GM21723 (cell line): ENCODE results near the gene AQP5.
"Not testable (repeated sequence)": the region's sequence is repeated elsewhere in the genome, so short reads cannot be mapped to it uniquely, and the experiment has no call there.

Experiments used
- ATAC-seq: cut with Tn5 transposase; IDR thresholded peaks from one replicate; pipeline ENCODE4 v1.9.1; 2021; ENCODE audit warnings: mild to moderate bottlenecking, moderate library complexity; ENCODE audit not compliant: unreplicated experiment

Gene AQP5

DNA sequence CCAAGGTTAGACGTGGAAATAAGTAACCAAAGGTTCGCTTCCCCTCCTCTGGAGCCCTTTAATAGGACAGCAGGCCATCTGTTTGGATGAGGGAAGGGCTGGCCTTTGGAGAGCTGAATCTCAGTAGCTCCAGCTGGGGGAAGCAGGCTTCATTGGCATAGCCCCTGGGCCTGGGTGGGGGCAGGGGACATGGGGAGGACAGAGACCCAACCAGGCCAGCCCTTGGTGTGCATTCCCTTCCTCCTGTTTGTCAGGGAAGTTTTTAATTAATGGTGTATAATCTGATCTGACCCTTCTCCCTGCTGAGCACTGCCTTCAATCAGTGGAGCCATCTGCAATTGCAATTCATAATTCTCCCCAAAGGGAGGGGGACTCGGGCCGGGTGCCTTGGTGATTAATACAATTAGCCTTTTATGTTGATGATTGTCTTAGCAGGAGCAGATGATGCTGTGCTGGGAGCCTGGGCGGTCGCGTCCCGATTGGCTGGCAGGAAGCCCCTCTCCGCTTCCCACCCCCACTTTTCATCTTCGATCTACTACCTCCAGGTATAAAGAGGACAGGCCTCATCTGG is 17.4 kb downstream of the AQP5 start:
- no peak for ATAC-seq

DNA sequence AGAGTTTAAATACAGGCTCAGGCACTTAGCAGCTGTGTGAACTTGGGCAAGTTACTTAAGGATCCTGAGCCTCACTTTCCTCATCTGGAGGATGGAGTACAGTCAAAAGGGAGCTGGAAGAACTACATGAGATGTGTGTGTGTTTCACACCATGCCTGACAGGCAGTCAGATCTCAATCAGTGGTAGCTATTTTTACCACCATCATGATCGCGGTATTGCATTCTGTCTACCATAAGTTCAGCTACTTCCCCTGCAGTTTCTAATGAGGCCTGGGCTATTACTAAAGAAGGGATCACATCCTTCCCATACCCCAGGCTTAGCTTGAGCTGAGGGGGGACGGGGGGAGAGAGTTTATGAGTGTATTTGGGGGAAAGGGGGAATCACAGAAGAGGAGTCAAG is 18.1 kb downstream of the AQP5 start:
- ATAC-seq = no peak

DNA sequence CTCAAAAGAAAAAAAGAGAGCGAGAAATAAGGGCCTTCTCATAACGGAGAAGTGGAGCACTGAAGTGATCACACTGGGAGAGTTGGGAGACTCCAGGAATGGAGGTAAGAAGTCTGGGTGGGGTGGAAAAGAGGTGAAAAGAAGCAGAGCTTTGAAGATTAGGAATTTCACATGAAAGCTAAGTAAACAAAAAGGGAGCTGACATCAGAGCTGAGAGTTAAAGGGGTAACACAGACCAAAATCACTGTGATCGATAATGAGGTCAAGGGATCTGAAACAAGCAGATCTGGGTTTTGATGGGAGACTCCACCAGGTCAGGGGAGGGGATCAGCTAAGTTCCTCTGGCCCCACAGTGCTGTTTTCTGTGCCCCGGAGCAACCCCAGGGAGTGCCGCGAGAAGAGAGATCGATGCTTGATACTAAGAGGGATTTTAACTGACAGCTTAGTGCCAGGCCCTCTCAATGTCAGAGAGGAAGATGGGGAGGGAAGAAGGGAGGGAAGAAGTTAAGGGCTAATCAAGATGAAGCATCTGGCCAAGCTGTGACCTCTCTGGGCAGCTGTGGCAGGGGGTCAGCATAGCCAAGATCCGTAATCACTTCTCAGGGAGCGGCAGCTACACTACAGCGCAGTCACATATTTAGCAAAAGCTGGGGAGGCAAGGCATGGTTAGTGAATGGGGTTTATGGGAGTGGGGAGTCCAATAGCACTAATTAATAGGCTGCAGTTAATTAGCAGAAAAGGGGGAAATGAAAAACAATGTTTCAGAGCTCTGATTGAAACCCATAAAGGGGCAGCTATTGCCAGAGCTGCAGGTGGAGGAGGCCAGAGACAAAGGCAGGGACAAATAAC is 19.1 kb downstream of the AQP5 start:
- ATAC-seq = no peak

DNA sequence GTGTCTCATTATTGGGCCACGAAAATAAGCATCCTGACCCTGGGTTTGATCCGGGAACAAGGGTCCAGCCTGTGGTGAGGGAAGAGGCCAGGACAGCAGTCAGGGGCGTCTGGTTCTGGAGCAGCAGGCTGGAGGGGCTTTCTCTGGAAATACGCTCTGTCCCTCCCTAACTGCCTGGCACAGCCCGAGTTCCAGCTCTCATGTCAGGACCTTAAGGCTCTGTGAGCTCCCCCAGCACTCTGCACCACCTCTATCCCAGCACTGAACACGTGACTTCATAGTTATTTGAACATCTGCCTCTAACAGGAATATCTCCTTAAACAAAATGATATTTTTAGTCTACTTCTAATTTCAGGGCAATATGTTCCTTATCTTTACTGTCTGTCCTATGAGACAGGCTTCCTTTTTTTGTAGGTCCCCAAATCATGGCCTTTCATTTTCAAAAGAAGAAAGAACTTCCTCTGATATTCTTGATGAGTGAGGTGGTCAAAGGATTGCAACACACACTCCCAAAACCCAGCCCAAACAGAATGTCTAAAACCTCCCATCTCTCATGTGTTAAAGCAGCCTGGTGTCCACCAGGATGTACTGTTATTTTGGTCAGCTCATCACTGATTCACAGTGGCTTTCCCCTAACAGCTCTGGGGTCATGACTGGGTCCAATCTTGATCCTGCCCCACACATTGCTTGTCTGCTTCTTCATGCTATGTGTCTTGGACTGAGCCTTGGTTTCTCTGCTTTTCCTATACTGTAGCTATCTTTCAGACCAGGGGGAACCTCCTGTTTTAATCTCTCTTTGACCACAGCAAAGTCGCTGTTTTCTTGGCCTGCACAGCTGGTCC is 20.8 kb downstream of the AQP5 start:
- no peak for ATAC-seq

DNA sequence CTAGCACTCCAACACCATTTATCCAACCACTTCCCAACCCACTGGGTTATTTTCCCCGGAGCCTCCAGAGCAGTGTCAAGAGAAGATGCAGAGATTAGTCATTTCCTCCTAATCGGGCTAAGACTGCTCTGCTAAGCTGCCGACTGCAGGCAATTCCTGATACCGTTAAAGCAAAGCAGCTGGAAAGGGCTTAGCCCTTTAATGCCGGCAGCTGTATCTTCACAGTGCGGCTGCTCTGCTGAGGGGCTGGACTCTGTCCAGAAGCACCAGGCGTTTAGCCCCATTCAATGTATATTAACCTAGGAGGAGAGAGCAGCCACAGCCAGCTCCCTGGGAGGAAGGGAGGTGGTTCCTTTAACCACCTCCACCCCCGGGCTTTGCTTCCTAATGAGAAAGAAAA is 22.2 kb downstream of the AQP5 start:
- ATAC-seq = no peak

DNA sequence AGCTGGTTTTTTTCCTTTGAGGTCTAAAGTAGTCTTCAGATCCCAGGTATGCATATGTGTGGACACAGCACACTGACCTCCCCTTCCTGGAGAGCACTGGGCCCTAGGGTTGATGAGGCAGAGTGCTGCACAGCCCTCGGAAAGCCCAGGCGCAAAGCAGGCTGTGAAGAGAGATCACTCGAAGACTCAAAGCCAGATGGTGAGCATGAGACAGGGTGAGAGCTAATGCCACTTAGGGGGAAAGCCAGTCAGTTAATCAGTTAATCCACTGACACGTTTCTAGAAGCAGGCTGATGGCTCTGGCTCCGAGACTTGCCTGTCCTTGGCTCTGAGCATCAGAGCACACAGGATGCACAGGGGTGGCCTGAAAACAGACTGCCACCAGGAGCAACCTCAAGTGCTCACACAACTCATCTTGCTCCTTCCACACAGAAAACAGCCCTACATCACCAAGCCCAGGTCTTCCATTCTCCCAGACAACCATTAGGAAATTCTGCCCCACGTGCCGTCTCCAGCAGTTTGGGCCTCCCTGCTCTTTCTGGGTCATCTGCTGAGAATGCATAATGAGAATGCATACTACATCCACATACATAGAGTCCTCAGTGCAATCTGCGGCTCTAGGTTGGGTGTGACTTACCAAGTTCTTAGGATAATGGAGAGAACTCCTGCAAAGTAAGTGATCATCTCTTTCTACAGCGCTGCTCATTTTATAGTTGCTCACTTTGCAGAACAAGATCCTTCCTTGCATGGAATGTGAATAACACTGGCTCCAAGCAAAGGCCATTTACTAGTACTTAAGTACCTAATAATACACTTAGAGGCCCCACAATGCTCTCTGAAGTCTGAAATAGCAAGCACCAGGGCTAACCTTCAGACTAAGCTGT is 23.0 kb downstream of the AQP5 start:
- ATAC-seq = no peak

DNA sequence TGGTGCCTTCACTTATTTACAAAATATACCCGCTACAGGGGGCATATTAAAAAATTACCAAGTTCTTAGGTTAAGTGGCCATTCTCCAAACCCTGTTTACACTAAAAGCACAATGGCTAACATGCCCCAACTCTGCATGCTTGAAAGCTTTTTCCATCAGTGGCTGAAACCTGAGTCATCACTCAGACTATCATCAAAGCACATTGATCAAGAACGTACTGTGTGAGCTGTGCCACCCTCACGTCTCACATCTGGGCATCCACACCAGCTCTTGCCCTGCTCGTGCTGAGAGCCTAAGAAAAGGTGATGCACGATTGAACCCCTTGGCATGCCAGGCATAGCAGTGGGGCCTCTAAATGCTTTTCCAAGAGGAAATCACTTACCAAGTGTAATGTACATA is 24.3 kb downstream of the AQP5 start:
- no peak for ATAC-seq

DNA sequence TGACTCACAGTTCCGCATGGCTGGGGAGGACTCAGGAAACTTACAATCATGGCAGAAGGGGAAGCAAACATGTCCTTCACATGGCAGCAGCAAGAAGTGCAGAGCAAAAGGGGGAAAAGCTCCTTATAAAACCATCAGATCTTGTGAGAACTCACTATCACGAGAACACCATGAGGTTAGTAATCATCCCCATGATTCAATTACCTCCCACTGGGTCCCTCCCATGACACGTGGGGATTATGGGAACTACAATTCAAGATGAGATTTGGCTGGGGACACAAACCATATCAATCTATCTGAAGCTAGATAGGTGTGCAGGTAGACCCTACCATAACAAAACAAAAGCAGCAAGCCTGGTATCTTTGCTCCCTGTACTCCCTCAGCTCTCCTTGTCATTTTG is 24.8 kb downstream of the AQP5 start:
- ATAC-seq = not testable (repeated sequence)

DNA sequence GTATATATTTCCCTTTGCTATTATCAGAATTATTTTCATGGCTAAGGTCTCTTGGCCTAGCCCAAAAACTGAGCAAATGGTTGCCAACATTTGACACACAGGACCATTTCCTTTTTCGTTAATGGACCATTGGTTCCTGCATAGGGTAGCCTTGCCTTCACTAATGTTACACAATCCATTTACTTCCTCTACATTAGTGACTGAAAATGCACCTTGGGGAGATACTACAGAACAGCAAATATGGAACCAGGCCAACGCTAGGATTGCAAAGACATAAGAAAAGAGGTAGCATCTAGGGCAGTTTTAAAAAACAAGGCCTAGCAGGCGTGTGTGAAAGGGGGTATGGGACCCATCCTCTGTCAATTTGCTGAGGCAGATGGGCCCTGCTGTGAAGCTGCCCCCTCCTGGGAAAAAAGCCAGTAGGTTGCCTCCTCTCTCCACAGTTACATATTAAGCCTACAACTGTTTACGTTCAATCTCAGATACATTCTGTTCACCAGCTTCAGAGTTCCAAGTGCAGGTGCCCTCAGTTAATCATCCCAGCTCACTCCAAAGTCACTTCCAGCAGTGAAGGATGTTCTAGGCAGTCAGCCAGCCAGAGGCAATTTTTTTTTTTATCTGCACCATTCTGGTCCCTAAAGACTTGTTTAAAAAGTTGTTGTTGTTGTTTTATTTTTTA is 26.1 kb downstream of the AQP5 start:
- no peak for ATAC-seq

DNA sequence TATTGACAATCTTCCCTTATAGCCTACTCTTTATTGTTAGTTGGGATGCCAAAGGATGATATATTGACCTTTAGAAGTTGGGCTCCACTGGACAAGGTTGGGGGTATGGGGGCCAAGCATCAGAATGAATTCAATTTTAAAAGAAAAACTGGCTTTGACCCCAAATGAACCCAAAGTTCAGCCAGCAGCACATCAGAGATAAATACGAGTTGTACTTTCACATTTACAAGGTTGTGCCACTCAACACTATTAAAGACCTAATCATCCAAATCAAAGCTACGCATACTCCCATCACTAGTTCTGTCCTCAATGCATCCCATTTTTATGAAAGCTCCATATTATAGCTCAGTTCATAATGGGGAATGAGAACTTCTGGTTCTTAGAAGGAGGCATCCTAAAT is 27.7 kb downstream of the AQP5 start:
- ATAC-seq = not testable (repeated sequence)

DNA sequence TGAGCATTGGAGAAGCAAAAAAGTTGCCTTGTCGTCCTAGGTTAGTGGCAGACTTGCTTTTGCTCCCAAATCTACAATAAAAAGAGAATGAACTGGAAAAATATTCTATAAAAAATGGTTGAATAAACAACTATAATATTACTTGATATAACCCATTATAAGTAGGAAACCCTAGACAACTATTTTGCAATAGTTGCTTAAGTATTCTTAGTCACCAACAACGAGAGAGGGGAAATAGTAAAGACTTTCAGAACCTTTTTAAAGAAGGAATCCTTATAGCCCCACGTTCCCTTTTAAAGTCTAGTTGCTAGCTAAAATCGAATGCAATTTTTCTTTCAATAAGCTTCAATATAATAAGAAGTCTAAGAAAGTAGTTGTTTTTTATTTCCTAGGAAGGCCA is 28.6 kb downstream of the AQP5 start:
- ATAC-seq = no peak

DNA sequence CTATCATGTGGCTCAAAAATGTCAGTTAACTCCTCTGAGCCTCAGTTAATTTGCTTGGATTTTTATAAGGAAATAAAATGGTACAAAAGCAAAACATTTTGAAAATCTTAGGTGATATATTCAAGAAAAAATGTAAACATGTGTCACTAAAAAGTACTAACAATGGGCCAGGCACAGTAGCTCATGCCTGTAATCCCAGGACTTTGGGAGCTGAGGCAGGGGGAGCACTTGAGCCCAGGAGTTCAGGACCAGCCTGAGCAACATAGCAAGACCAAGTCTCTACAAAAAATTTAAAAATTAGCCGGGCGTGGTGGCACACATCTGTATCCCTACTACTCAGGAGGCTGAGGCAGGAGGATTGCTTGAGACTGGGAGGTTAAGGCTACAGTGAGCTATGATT is 36.8 kb downstream of the AQP5 start:
- no peak for ATAC-seq

DNA sequence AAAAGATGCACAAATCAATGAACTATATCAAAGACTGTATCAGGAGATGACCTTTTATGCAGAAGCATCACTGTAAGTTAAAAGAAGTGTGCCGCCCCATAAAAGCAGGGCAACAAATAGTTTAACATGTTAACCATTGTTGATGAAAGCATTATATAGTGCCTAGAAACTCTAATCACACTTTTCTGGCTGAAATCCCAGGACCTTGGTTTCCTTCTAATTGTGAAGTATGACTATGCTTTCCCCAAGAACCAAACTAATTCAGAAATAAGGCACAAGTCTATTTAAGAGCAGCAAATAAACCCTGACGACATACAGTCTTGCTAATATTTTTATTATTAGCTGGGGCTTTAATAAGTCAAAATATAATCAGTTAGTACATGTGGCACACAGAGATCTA is 41.9 kb downstream of the AQP5 start:
- no peak for ATAC-seq

DNA sequence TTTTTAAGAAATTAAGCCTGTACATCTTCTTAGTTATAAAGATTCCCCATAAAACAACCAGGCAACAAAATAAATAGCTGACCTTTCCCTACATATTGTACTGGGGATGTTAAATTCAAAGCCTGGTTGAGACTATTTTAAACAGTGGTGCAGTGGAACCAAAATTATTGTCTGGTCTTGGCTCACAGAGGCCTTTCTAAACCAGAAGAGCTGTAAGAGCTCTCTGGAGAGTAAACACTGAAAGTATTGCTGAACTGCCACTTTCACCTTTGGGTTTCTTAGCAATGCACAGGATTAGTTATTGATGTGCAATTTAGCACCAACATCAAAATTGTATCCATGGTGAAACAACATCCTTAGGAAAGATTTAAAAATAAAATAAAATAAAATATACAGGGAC is 43.0 kb downstream of the AQP5 start:
- ATAC-seq = no peak

DNA sequence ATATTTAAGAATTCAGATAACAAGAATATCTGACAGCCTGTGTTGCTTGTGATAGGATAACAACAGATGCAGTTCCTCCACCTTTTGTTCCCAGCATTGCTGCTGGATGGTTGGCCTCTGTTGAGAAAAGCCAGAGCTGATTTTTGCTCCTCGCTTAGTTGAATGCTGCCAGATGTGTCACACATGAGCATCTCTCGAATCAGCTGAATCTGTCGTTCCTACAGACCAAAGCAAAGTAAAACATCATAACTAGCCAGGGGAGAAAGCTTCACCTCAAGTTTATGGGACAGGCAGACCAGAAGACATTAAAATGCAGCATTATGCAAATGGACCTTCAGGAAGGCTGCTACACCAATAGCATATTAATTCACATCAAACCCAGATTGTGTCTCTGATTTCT is 43.5 kb downstream of the AQP5 start:
- no peak for ATAC-seq

DNA sequence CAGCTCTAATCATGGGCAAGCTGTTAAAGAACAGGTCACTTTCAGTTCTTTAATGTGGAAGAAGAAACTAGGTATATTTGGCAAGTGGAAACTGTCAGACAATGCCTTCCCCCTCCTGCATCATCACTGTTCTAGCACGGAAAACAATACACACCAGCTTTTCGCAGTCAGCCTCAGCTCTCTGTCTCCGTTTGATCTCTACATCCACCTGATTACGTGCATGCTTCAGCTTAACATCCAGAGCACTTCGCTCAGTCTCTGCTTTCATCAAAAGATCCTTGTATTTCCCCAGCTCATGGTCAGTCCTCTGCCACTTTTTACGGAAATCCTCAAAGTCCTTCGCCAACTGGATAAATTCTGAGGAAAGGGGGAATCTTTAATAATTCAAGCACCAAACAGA is 44.6 kb downstream of the AQP5 start:
- ATAC-seq = no peak

DNA sequence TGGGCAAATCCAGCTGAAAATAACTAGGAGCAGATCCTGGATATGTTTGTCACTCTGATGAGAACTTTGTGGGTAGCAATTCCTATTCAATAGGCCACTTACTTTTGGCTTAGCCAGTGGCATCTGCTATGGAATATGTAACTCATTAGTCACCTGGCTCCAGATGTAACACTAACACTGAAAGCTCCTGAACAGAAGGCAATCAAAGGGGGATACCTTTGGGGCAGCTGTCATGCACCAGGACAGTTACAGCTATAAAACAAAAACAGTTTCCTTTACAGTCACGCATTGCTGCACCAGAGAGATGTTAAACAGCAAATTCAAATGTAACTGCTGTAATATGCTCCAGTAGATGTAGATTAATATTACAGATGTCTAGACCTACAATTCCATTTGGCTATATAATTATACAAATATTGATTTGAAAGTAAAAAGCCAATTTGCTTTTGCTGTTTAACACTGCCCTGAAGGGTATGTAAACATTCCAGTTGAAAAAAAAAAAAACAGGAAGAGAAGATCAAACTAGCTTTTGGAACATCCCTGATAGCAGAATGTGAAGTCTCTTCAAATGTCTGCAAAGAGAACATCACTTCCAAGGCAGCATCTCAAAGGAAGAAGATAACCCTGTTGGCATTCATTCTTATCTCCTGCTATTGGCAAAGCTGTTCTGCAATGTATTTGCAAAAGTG is 45.2 kb downstream of the AQP5 start:
- ATAC-seq = no peak

DNA sequence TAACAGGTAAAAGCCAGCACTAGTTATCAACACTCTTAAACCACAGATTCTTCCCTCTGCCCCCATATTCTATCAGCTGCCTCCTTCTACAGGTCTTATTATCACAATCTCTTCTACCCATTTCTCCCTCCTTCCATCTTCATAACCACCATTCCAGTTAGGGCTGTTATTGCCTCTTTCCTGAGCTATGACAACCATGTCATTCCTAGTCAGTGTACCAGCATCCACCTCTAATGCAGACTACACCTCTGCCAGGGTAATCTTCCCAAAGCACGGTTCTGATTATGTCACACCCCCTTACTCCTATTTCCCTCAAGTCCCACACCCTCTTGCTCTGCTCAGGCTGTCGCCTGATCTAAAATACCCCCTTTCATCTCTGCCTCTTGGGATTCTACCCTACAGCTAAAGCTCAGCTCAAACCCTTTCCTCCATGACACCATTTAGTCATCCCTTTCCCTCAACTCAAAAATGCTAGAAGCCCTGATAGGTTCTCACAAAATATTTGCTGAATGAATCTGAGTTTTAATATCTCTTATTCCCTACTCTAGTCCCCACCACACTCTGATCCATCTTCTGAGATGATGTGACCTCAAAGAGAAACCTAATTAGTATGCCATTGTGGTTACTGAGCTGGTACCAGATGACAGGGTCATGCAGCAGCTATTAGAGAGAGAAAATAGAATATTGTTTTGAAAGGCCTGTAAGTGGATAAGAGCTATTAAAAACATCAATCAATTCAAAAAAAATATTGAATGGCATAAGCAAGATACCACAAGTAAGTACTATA is 51.9 kb downstream of the AQP5 start:
- ATAC-seq = no peak

DNA sequence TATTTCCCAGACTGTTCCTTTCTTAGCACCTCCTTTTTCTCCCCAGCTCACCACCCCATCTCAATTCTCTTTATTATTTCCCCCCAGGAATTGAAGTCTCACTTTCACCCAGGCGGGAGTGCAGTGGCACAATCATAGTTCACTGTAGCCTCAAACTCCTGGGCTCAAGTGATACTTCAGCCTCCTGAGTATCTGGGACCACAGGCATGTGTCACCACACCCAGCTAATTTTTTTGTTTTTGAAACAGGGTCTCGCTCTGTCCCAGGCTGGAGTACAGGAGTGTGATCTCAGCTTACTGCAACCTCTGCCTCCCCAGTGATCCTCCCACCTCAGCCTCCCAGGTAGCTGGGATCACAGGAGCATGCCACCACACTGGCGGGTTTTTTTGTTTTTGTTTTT is 52.7 kb downstream of the AQP5 start:
- no peak for ATAC-seq
